Right ventricle myocardium inferior (tissue), 1 donor: ENCODE data around the gene ABLIM2. TPM values are rescaled to one million over a fixed set of nuclear protein-coding genes. Genes with fewer than 3 reads are reported as not detected.

Source experiments
- ATAC-seq: fragments of 200-7000 bp; cut with Tn5 transposase; one replicate; pipeline ENCODE4 v1.9.1; 2020; ENCODE audit warnings: mild to moderate bottlenecking, moderate library complexity
- DNase-seq: peaks from one replicate; pipeline ENCODE4 v3.0.0; 2021; ENCODE audit errors: missing footprints
- intact Hi-C: fragments of 100-400 bp; cut with DNase I; formaldehyde crosslinking; loops from one replicate; pipeline ENCODE4 v1.11.0; 2022
- total RNA-seq: library from RNA; stranded (reverse); fragmentation: NEBNext Ultra II Directional; extraction: Animal tissue kit (Norgen Biotek cat#: 25700); gene quantifications from one replicate; pipeline ENCODE4 v1.2.1, GENCODE V29; 2021
- donor health status: DM: no; HTN: yes; CAD: no; lungs with severe emphysema.

ABLIM2 gene
- total RNA-seq, 1 donor from 2014 or later = 24.9 TPM

- intact Hi-C loops = no loop called here
- ATAC-seq = no peak
- DNase-seq = no peak
Observed at GRCh38 chr4:8070736-8071718, 87.6 kb downstream of the ABLIM2 start.

GRCh38 chr4:8069102-8069752 is 89.4 kb downstream of the ABLIM2 start:
- intact Hi-C loops = no loop called here
- ATAC-seq (no peak), DNase-seq (peak; percentile 63)

GRCh38 chr4:8067945-8068896 is 90.4 kb downstream of the ABLIM2 start:
- intact Hi-C loops = no loop called here
- DNase-seq = peak; percentile 15
- ATAC-seq = peak; percentile 9

GRCh38 chr4:8067274-8067936 is 91.2 kb downstream of the ABLIM2 start:
- peak; percentile 72 for ATAC-seq
- DNase-seq = peak; percentile 64
- intact Hi-C loops = no loop called here

- DNase-seq (peak; percentile 4), ATAC-seq (no peak)
- intact Hi-C loops = no loop called here
Observed at GRCh38 chr4:8066336-8066931, 92.2 kb downstream of the ABLIM2 start.

- intact Hi-C loops = no loop called here
- peak; percentile 1 for DNase-seq
- ATAC-seq = no peak
Observed at GRCh38 chr4:8063974-8064563, 94.5 kb downstream of the ABLIM2 start.

GRCh38 chr4:8061573-8061972 is 97.0 kb downstream of the ABLIM2 start:
- no peak for DNase-seq
- intact Hi-C loops = no loop called here
- ATAC-seq = no peak

- peak; percentile 26 for DNase-seq
- intact Hi-C loops = no loop called here
- no peak for ATAC-seq
Observed at GRCh38 chr4:8061145-8061544, 97.5 kb downstream of the ABLIM2 start.

- intact Hi-C loops = no loop called here
- no peak for ATAC-seq
Observed at GRCh38 chr4:8060632-8061031, 98.0 kb downstream of the ABLIM2 start.

GRCh38 chr4:8058031-8058479 is 100.6 kb downstream of the ABLIM2 start:
- ATAC-seq = no peak
- intact Hi-C loops = no loop called here
- DNase-seq = peak; percentile 66

More at GRCh38 chr4:8060632-8061031, 98.0 kb downstream of the ABLIM2 start:
- no peak for DNase-seq

- ATAC-seq (no peak), DNase-seq (peak; percentile 23)
- intact Hi-C loops = no loop called here
Observed at GRCh38 chr4:8055206-8055605, 103.4 kb downstream of the ABLIM2 start.

GRCh38 chr4:8053688-8054449 is 104.7 kb downstream of the ABLIM2 start:
- DNase-seq = peak; percentile 5
- intact Hi-C loops = no loop called here
- ATAC-seq = no peak

GRCh38 chr4:8052160-8052691 is 106.4 kb downstream of the ABLIM2 start:
- intact Hi-C loops = no loop called here
- ATAC-seq = no peak
- peak; percentile 34 for DNase-seq

GRCh38 chr4:8051644-8052043 is 107.0 kb downstream of the ABLIM2 start:
- ATAC-seq = no peak
- intact Hi-C loops = no loop called here
- DNase-seq = peak; percentile 48

- peak; percentile 85 for DNase-seq
- ATAC-seq = peak; percentile 87
- intact Hi-C loops = no loop called here
Observed at GRCh38 chr4:8050555-8051206, 107.9 kb downstream of the ABLIM2 start.

- intact Hi-C loops = no loop called here
- DNase-seq (no peak), ATAC-seq (no peak)
Observed at GRCh38 chr4:8050180-8050554, 108.4 kb downstream of the ABLIM2 start.
